GM15510 (cell line): ENCODE data around the gene ARL8A.

Experiments used
- POLR2A ChIP-seq: IDR thresholded peaks from 3 replicates; pipeline ENCODE4 v1.6.1; 2011; ENCODE audit warnings: borderline replicate concordance; ENCODE audit not compliant: insufficient read length; ENCODE audit errors: extremely low read depth

ARL8A gene

GRCh38 chr1:202134645-202135172, 9.8 kb downstream of the ARL8A start:
- TF ChIP-seq POLR2A = no peak

- TF ChIP-seq POLR2A = no peak
Measured at GRCh38 chr1:202133989-202134388, 10.5 kb downstream of the ARL8A start.

GRCh38 chr1:202133496-202133895, 11.0 kb downstream of the ARL8A start:
- TF ChIP-seq POLR2A = no peak

- no peak for TF ChIP-seq POLR2A
Measured at GRCh38 chr1:202133001-202133400, 11.5 kb downstream of the ARL8A start.

GRCh38 chr1:202131956-202132821, 12.3 kb downstream of the ARL8A start:
- TF ChIP-seq POLR2A = no peak

GRCh38 chr1:202130816-202131522, 13.6 kb downstream of the ARL8A start:
- no peak for TF ChIP-seq POLR2A

- no peak for TF ChIP-seq POLR2A
Measured at GRCh38 chr1:202130297-202130721, 14.2 kb downstream of the ARL8A start.

- TF ChIP-seq POLR2A = no peak
Measured at GRCh38 chr1:202129453-202130296, 14.9 kb downstream of the ARL8A start.

- no peak for TF ChIP-seq POLR2A
Measured at GRCh38 chr1:202127836-202128622, 16.5 kb downstream of the ARL8A start.

GRCh38 chr1:202127061-202127460, 17.5 kb downstream of the ARL8A start:
- no peak for TF ChIP-seq POLR2A

- no peak for TF ChIP-seq POLR2A
Measured at GRCh38 chr1:202126426-202126825, 18.1 kb downstream of the ARL8A start.

- no peak for TF ChIP-seq POLR2A
Measured at GRCh38 chr1:202125611-202126010, 18.9 kb downstream of the ARL8A start.

- no peak for TF ChIP-seq POLR2A
Measured at GRCh38 chr1:202124142-202124541, 20.4 kb downstream of the ARL8A start.

- no peak for TF ChIP-seq POLR2A
Measured at GRCh38 chr1:202123336-202123813, 21.2 kb downstream of the ARL8A start.
